Transverse colon (tissue), 4 donors: ENCODE measurements around the gene GP1BA. TPM values are rescaled to one million over a fixed set of nuclear protein-coding genes. Genes with fewer than 3 reads are reported as not detected.

Experiments
- DNase-seq: peaks from one replicate; pipeline ENCODE4 v3.0.0-alpha.2; 2019
- H3K27ac ChIP-seq, 4 donors: fragments of 200-600 bp; sonication (generic); 2 replicates each; pipeline ENCODE4 v1.5.1; 2016 to 2018; ENCODE audit warnings: inconsistent platforms in 4 of 4
- H3K27me3 ChIP-seq: fragments of 200-600 bp; sonication (generic); 2 replicates; pipeline ENCODE4 v1.5.1; 2017; ENCODE audit warnings: inconsistent platforms
- H3K36me3 ChIP-seq, 4 donors: fragments of 200-600 bp; sonication (generic); 2 replicates each; pipeline ENCODE4 v1.5.1; 2017 to 2019; ENCODE audit warnings: inconsistent platforms in 4 of 4
- H3K4me1 ChIP-seq, 4 donors: fragments of 200-600 bp; sonication (generic); 2 replicates each; pipeline ENCODE4 v1.5.1; 2017 to 2020; ENCODE audit warnings: inconsistent platforms in 4 of 4
- H3K4me3 ChIP-seq, 4 donors: fragments of 200-600 bp; sonication (generic); 1 replicate in 1 of 4; 2 replicates in 3 of 4; pipeline versions ENCODE4 v1.5.1 to v1.6.1; 2017 to 2019; ENCODE audit warnings: inconsistent platforms in 4 of 4
- H3K9me3 ChIP-seq, 2 donors: fragments of 200-600 bp; sonication (generic); 2 replicates each; pipeline ENCODE4 v1.5.1; 2017 to 2019; ENCODE audit warnings: inconsistent platforms in 2 of 2
- EP300 ChIP-seq: sonication (generic); formaldehyde crosslinking; IDR thresholded peaks from one replicate; pipeline ENCODE4 v1.6.1; 2017; ENCODE audit warnings: antibody characterized with exemption, low read depth
- POLR2A ChIP-seq: fragments of 450-650 bp; IDR thresholded peaks from one replicate; pipeline ENCODE4 v1.6.1; 2016; ENCODE audit warnings: antibody characterized with exemption, mild to moderate bottlenecking, moderate library complexity
- POLR2AphosphoS5 ChIP-seq, 3 donors: sonication (generic); formaldehyde crosslinking; IDR thresholded peaks; one replicate each; pipeline ENCODE4 v1.6.1; 2016; ENCODE audit warnings: antibody characterized with exemption in 3 of 3
- WGBS, 2 donors: methylation state at CpG; one replicate each; pipeline ENCODE4 v1.1.5; 2018; ENCODE audit warnings: low coverage in 1 of 2; 5-methylcytosine and 5-hydroxymethylcytosine counted together
- in situ Hi-C, 4 donors: fragments of 200-750 bp; cut with MboI; loops; one replicate each; pipeline versions ENCODE4 v1.15.0 to v1.15.1; 2017; ENCODE audit warnings: low sequenced_read_pairs in 3 of 4, low pct_ligation_motif_present in 1 of 4, low pct_unique_long_range_greater_than_20kb in 1 of 4
- intact Hi-C: fragments of 100-400 bp; cut with DNase I; formaldehyde crosslinking; loops from one replicate; pipeline ENCODE4 v1.15.1; 2023; ENCODE audit warnings: low total_unique reads
- total RNA-seq, 4 donors: library from RNA; depleted of rRNA; stranded (reverse); fragments of >200 nt; gene quantifications; one replicate each; pipeline ENCODE4 v1.1.0, GENCODE V29; 2016
- TF ChIP-seq, protein P1 (sequence below), 5 experiments: fragments of 200-600 bp in 3 of 5; fragments of 450-650 bp in 2 of 5; sonication (generic) in 3 of 5; IDR thresholded peaks; 1 replicate in 2 of 5; 2 replicates in 3 of 5; pipeline ENCODE4 v1.5.1; 2016 to 2017; ENCODE audit warnings: antibody characterized with exemption in 5 of 5, inconsistent platforms in 3 of 5, mild to moderate bottlenecking in 2 of 5, moderate library complexity in 1 of 5

Gene GP1BA
- total RNA-seq, 4 donors from 2014 or later = not detected

DNA sequence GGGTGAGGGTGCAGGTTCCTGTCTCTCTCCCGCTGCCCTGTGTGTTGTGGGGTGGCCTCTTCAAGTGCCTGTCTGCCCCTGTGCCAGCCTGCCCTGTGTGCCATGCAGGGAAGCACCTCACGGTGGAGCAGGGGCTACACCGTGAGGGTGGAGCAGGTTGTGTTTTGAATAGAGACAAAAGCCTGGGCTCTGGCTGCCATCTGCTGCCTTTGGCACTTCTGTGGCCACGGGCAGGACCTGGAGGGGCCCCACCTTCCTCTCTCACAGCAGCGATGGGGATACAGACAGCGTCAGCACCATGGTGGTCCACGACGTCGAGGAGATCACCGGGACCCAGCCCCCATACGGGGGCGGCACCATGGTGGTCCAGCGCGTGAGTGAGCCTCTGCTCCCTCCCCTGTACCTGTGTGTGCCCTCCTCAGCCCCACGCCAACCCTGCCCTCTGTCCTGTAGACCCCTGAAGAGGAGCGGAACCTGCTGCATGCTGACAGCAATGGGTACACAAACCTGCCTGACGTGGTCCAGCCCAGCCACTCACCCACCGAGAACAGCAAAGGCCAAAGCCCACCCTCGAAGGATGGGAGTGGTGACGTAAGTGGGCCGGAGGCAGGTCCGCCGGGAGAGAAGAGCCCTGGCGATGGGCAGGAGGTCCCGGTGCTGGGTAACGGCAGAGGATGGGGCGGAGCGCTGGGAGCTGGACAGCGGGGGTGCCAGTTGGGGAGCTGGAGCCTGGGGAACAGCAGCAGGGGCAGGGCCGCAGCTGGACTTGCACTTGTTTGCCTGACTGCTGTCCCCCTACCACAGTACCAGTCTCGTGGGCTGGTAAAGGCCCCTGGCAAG is 38.1 kb upstream of the GP1BA start:
- intact Hi-C loops = loop anchor here (10.0 kb wide), 1 partner anchor 159 kb away; the partner anchor contains the start of genes CXCL16, MED11 and ZMYND15
- DNase-seq = no peak
- H3K36me3 ChIP-seq = peaks cover 0 to 52% (median 25%) of the 10 kb centered on the region in 4 donors

DNA sequence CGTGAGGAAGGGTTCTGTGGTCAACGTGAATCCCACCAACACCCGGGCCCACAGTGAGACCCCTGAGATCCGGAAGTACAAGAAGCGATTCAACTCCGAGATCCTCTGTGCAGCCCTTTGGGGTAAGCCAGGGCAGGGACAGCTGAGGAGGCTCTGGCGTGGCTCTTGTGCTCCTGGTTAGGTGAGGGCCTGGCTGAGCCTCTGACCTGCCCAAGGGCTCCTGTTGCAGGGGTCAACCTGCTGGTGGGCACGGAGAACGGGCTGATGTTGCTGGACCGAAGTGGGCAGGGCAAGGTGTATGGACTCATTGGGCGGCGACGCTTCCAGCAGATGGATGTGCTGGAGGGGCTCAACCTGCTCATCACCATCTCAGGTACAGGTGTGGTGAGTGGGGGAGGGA is 37.0 kb upstream of the GP1BA start:
- intact Hi-C loops (loop anchor here (10.0 kb wide), 1 partner anchor 160 kb away; the partner anchor contains the start of genes CXCL16, MED11 and ZMYND15), in situ Hi-C loops (loop anchor here in 2 of 4 donors (25.0 kb wide), 1 partner anchor 108 kb away; the partner anchor contains the start of genes GLTPD2 (in 2 of the 2), PSMB6 (in 2 of the 2) and VMO1 (in 2 of the 2))
- H3K4me1 ChIP-seq = peaks cover 0 to 14% (median 13%) of the 10 kb centered on the region in 4 donors
- H3K27me3 ChIP-seq = peaks cover 6% of the 10 kb centered on the region
- no peak overlapping the region for H3K4me3 ChIP-seq
- H3K36me3 ChIP-seq = peaks cover 0 to 49% (median 25%) of the 10 kb centered on the region in 4 donors
- TF ChIP-seq, protein P1, sequence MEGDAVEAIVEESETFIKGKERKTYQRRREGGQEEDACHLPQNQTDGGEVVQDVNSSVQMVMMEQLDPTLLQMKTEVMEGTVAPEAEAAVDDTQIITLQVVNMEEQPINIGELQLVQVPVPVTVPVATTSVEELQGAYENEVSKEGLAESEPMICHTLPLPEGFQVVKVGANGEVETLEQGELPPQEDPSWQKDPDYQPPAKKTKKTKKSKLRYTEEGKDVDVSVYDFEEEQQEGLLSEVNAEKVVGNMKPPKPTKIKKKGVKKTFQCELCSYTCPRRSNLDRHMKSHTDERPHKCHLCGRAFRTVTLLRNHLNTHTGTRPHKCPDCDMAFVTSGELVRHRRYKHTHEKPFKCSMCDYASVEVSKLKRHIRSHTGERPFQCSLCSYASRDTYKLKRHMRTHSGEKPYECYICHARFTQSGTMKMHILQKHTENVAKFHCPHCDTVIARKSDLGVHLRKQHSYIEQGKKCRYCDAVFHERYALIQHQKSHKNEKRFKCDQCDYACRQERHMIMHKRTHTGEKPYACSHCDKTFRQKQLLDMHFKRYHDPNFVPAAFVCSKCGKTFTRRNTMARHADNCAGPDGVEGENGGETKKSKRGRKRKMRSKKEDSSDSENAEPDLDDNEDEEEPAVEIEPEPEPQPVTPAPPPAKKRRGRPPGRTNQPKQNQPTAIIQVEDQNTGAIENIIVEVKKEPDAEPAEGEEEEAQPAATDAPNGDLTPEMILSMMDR (IDR thresholded peaks at IDR 0.05) = no peak
- TF ChIP-seq POLR2A = no peak
- no peak for TF ChIP-seq POLR2AphosphoS5 (IDR thresholded peaks at IDR 0.05)
- TF ChIP-seq EP300 = no peak
- H3K9me3 ChIP-seq = no peaks in the 10 kb centered on the region
- DNase-seq = no peak
- 93% methylated on average over 13 of the region's 13 CpGs; no CpG with 5 or more reads in 1 of the 2 donors for WGBS, 2 donors
- no peak overlapping the region for H3K27ac ChIP-seq

More for the DNA sequence above, 38.1 kb upstream of the GP1BA start:
- 88 to 100% methylated on average over 1 to 23 of the region's 31 CpGs for WGBS, 2 donors
- H3K4me3 ChIP-seq = no peak overlapping the region
- in situ Hi-C loops = loop anchor here in 2 of 4 donors (25.0 kb wide), 1 partner anchor 107 kb away; the partner anchor contains the start of genes GLTPD2 (in 2 of the 2), PSMB6 (in 2 of the 2) and VMO1 (in 2 of the 2)
- no peaks in the 10 kb centered on the region for H3K27me3 ChIP-seq
- no peak overlapping the region for H3K27ac ChIP-seq
- H3K4me1 ChIP-seq = peaks cover 0 to 4% (median 2%) of the 10 kb centered on the region in 4 donors
- H3K9me3 ChIP-seq = no peaks in the 10 kb centered on the region
- TF ChIP-seq, protein P1 (IDR thresholded peaks at IDR 0.05) = no peak
- TF ChIP-seq EP300 = no peak
- no peak for TF ChIP-seq POLR2AphosphoS5 (IDR thresholded peaks at IDR 0.05)
- no peak for TF ChIP-seq POLR2A

DNA sequence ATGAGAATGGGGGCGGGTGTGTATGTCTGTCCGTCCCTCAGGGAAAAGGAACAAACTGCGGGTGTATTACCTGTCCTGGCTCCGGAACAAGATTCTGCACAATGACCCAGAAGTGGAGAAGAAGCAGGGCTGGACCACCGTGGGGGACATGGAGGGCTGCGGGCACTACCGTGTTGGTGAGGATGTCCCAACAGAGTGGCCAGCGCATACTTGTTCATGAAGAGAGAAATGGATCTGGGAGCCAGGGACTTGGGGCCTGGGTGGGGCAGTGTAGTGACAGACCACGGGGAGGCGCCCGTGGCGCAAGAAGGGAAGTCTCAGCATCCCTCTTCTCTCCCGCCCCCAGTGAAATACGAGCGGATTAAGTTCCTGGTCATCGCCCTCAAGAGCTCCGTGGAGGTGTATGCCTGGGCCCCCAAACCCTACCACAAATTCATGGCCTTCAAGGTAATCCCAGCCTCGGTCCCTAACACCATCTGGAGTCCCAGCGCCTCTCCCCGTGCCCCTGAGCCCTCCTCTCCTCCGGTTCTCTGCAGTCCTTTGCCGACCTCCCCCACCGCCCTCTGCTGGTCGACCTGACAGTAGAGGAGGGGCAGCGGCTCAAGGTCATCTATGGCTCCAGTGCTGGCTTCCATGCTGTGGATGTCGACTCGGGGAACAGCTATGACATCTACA is 36.3 kb upstream of the GP1BA start:
- Histone ChIP-seq H3K27ac (no peak overlapping the region), H3K4me1 (peaks cover 0 to 21% (median 19%) of the 10 kb centered on the region in 4 donors), H3K9me3 (no peaks in the 10 kb centered on the region), H3K27me3 (peaks cover 13% of the 10 kb centered on the region), H3K4me3 (no peak overlapping the region), H3K36me3 (peaks cover 0 to 42% (median 20%) of the 10 kb centered on the region in 4 donors)
- intact Hi-C loops = loop anchor here (10.0 kb wide), 1 partner anchor 161 kb away; the partner anchor contains the start of genes CXCL16, MED11 and ZMYND15
- 79 to 81% methylated on average over 5 to 27 of the region's 27 CpGs for WGBS, 2 donors
- in situ Hi-C loops = loop anchor here in 2 of 4 donors (25.0 kb wide), 1 partner anchor 108 kb away; the partner anchor contains the start of genes GLTPD2 (in 2 of the 2), PSMB6 (in 2 of the 2) and VMO1 (in 2 of the 2)
- DNase-seq = no peak
- no peak for TF ChIP-seq EP300

DNA sequence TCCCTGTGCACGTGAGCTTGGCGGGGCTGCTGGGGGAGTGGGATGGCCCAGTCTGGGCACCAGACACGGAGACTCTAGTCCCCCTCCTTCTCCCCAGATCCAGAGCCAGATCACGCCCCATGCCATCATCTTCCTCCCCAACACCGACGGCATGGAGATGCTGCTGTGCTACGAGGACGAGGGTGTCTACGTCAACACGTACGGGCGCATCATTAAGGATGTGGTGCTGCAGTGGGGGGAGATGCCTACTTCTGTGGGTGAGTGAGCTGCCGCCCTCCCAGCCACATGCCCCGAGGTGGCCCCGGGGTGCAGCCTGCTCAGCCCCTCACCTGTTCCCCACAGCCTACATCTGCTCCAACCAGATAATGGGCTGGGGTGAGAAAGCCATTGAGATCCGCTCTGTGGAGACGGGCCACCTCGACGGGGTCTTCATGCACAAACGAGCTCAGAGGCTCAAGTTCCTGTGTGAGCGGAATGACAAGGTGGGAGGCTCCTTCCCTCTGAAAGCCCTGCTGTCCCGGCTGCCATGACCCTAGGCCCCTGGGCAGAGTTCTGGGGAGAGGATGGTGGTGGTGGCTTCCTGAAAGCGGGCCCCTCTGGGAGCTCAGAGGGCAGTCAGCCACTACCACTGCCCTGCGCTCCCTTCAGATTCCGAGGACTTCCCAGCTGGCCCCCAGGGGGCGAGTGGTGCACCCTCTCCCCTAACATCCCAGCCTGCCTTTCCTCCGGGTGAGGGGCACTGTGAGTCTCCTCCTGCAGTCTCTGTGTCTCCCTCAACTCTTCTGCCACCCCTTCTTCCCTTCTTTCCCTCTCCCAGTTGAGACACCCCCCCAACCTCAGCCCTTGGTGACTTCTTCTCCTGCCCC is 35.5 kb upstream of the GP1BA start:
- intact Hi-C loops (loop anchor here (10.0 kb wide), 1 partner anchor 162 kb away; the partner anchor contains the start of genes CXCL16, MED11 and ZMYND15), in situ Hi-C loops (loop anchor here in 2 of 4 donors (25.0 kb wide), 1 partner anchor 109 kb away; the partner anchor contains the start of genes GLTPD2 (in 2 of the 2), PSMB6 (in 2 of the 2) and VMO1 (in 2 of the 2))
- peaks cover 0 to 26% (median 20%) of the 10 kb centered on the region in 4 donors for H3K4me1 ChIP-seq
- no peaks in the 10 kb centered on the region for H3K9me3 ChIP-seq
- no peak overlapping the region for H3K4me3 ChIP-seq
- DNase-seq = no peak
- H3K36me3 ChIP-seq = peaks cover 0 to 35% (median 15%) of the 10 kb centered on the region in 4 donors
- WGBS, 2 donors = 81 to 83% methylated on average over 2 to 23 of the region's 27 CpGs
- TF ChIP-seq EP300 (no peak), POLR2A (no peak), POLR2AphosphoS5 (IDR thresholded peaks at IDR 0.05) (no peak)
- TF ChIP-seq, protein P1 (IDR thresholded peaks at IDR 0.05) = no peak
- peaks cover 15% of the 10 kb centered on the region for H3K27me3 ChIP-seq
- H3K27ac ChIP-seq = no peak overlapping the region
